Measurements from ENCODE around the gene LPGAT1. TPM values are rescaled to one million over a fixed set of nuclear protein-coding genes. Genes with fewer than 3 reads are reported as not detected.

LPGAT1 gene
- total RNA-seq, 1 experiment from 2014 or later = 46.0 TPM

- Histone ChIP-seq H3K79me2 (ENCODE audit: low read depth) (no peaks in the 10 kb centered on the region), H3K9me2 (ENCODE audit: insufficient read depth) (no peaks in the 10 kb centered on the region), H4K20me1 (ENCODE audit: insufficient read depth) (no peaks in the 10 kb centered on the region), H3K27me3 (ENCODE audit: insufficient read depth, low read depth) (no peaks in the 10 kb centered on the region), H2AFZ (no peak overlapping the region), H3K4me1 (replicated peaks; ENCODE audit: insufficient read depth) (peaks cover 26% of the 10 kb centered on the region), H3F3A (ENCODE audit: insufficient read depth, low read depth) (peaks cover 17% of the 10 kb centered on the region), H3K9me3 (ENCODE audit: insufficient read depth, low read depth) (no peaks in the 10 kb centered on the region), H3K27ac (no peak overlapping the region), H3K4me3 (no peak overlapping the region), H3K4me2 (no peak overlapping the region), H3K36me3 (ENCODE audit: low read depth) (no peaks in the 10 kb centered on the region)
- intact Hi-C loops (cut with micrococcal nuclease; ENCODE audit: unreplicated experiment) = loop anchor here (10.0 kb wide), 1 partner anchor 73 kb away; no protein-coding TSS in a partner anchor
- ChIA-PET POLR2A (ENCODE audit: unreplicated experiment) (no interaction called here), CTCF (no interaction called here)
- no TSS peak for BruUV-seq (replicated peaks)
- DNase-seq = no peak
- TF ChIP-seq CTCF (conservative IDR thresholded peaks at IDR 0.05) (no peak), EZH2 (IDR thresholded peaks at IDR 0.05; ENCODE audit: low read depth) (no peak)
Measured at GRCh38 chr1:211701733-211702132, 128.8 kb downstream of the LPGAT1 start.

- no peaks in the 10 kb centered on the region for H3F3A ChIP-seq (ENCODE audit: insufficient read depth, low read depth)
- ChIA-PET CTCF (interaction anchor here (0.6 to 1.3 kb wide), 3 partner anchors 31 to 336 kb away, joined by 3 to 4 read pairs (median 3); no protein-coding TSS in a partner anchor), POLR2A (ENCODE audit: unreplicated experiment) (no interaction called here)
- no peaks in the 10 kb centered on the region for H3K9me3 ChIP-seq (ENCODE audit: insufficient read depth, low read depth)
- H3K36me3 ChIP-seq (ENCODE audit: low read depth) = no peaks in the 10 kb centered on the region
- H4K20me1 ChIP-seq (ENCODE audit: insufficient read depth) = no peaks in the 10 kb centered on the region
- intact Hi-C loops (cut with micrococcal nuclease; ENCODE audit: unreplicated experiment) = loop anchor here (5.0 kb wide), 2 partner anchors 228 to 313 kb away; no protein-coding TSS in a partner anchor
- H3K79me2 ChIP-seq (ENCODE audit: low read depth) = no peaks in the 10 kb centered on the region
- no peaks in the 10 kb centered on the region for H3K27me3 ChIP-seq (ENCODE audit: insufficient read depth, low read depth)
- TF ChIP-seq CTCF (conservative IDR thresholded peaks at IDR 0.05) (no peak), EZH2 (IDR thresholded peaks at IDR 0.05; ENCODE audit: low read depth) (no peak)
- DNase-seq = no peak
- H3K9me2 ChIP-seq (ENCODE audit: insufficient read depth) = no peaks in the 10 kb centered on the region
- H3K4me3 ChIP-seq = no peak overlapping the region
- no TSS peak for BruUV-seq (replicated peaks)
- H3K4me1 ChIP-seq (replicated peaks; ENCODE audit: insufficient read depth) = 0 out of 2 replicates have a peak, but pooled peaks cover under 1% of the 10 kb centered on the region
- H3K4me2 ChIP-seq = 0 out of 2 replicates have a peak overlapping the region, but pooled peaks have one; percentile 52
- no peak overlapping the region for H3K27ac ChIP-seq
- no peak overlapping the region for H2AFZ ChIP-seq
Measured at GRCh38 chr1:211699059-211699458, 131.5 kb downstream of the LPGAT1 start.

DNA sequence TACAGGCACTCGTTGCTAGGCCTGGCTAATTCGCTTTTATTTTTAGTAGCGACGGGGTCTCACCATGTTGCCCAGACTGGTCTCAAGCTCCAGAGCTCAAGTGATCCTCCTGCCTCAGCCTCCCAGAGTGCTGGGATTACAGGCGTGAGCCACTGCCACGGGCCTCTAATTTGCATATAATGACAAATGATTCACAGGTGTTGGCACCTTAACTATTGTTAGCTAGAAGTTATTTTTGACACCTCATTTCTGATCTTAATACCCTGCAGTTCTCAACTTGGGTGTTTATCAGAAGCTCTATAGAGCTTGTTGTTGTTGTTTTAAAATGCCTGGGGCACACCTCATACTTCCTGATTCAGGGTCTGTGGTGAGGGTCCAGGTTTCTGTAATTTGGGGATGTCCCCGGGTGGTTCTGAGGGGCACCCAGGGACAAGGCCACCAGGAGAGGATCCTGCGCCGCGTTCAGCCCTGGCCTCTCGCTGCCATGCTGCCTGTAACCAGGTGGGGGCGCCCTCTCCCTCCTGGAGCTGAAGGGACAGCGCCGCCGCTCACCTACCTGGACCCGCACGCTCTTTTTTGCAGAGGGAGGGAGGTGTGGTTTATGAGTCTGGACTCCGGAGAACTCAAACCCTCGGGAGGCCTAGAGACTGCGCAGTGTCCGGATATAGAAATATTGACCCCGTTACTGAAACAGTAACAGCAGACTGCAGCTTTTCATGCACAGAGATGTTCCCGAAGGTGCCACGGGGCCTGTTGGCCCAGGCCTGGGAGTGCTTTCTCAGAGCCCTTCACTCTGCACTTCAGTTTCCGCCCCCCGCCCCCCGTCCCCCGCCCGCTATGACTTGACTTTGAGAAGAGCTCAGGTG is 132.2 kb downstream of the LPGAT1 start:
- POLR2A ChIA-PET (ENCODE audit: unreplicated experiment) = interaction anchor here (0.6 kb wide), 2 partner anchors 350 to 371 kb away, joined by 3 read pairs; no protein-coding TSS in a partner anchor
- Histone ChIP-seq H3K9me3 (ENCODE audit: insufficient read depth, low read depth) (no peaks in the 10 kb centered on the region), H3K4me2 (peak overlapping the region; percentile 52), H3K36me3 (ENCODE audit: low read depth) (no peaks in the 10 kb centered on the region), H3K9me2 (ENCODE audit: insufficient read depth) (no peaks in the 10 kb centered on the region), H3K27me3 (ENCODE audit: insufficient read depth, low read depth) (no peaks in the 10 kb centered on the region), H4K20me1 (ENCODE audit: insufficient read depth) (no peaks in the 10 kb centered on the region), H3F3A (ENCODE audit: insufficient read depth, low read depth) (no peaks in the 10 kb centered on the region), H3K79me2 (ENCODE audit: low read depth) (no peaks in the 10 kb centered on the region), H3K27ac (no peak overlapping the region), H3K4me1 (replicated peaks; ENCODE audit: insufficient read depth) (no peaks in the 10 kb centered on the region), H2AFZ (0 out of 2 replicates have a peak overlapping the region, but pooled peaks have one; percentile 58), H3K4me3 (no peak overlapping the region)
- TF ChIP-seq CTCF (conservative IDR thresholded peaks at IDR 0.05) (peak; percentile 96), EZH2 (IDR thresholded peaks at IDR 0.05; ENCODE audit: low read depth) (no peak)
- BruUV-seq (replicated peaks) = no TSS peak
- intact Hi-C loops (cut with micrococcal nuclease; ENCODE audit: unreplicated experiment) = loop anchor here (1.0 to 5.0 kb wide), 5 partner anchors 132 to 337 kb away; partner anchors contain the start of genes DTL, INTS7 and LPGAT1
- CTCF ChIA-PET = interaction anchor here (0.6 to 1.3 kb wide), 9 partner anchors 32 to 381 kb away, joined by 3 to 5 read pairs (median 3); partner anchors contain the start of genes DTL and INTS7
- peak; percentile 51 to 86 for DNase-seq

Measured in PC-9 (cell line).